GM23338 (cell line): ENCODE results near the gene TEDC2. TPM values are rescaled to one million over a fixed set of nuclear protein-coding genes. Genes with fewer than 3 reads are reported as not detected.

ENCODE experiments used
- ATAC-seq: fragments of 200-7000 bp; cut with Tn5 transposase; 3 replicates; pipeline ENCODE4 v1.9.1; 2020
- DNase-seq: peaks from one replicate; pipeline ENCODE4 v3.0.0-alpha.2; 2015; ENCODE audit warnings: low spot score
- H2AFZ ChIP-seq: fragments of 200-600 bp; sonication (generic); 2 replicates; pipeline ENCODE4 v1.8.0; 2016; ENCODE audit warnings: antibody characterized with exemption, mild to moderate bottlenecking, moderate library complexity
- H3F3A ChIP-seq: fragments of 200-600 bp; sonication (generic); replicated peaks from 2 replicates; pipeline ENCODE4 v1.8.0; 2017; ENCODE audit warnings: antibody characterized with exemption, mixed run types, low read depth
- H3K27ac ChIP-seq: fragments of 200-600 bp; sonication (generic); 2 replicates; pipeline ENCODE4 v1.6.1; 2016; ENCODE audit warnings: low read depth
- H3K27me3 ChIP-seq: fragments of 200-600 bp; sonication (generic); 2 replicates; pipeline ENCODE4 v1.8.0; 2016; ENCODE audit warnings: mild to moderate bottlenecking, mixed run types, moderate library complexity; ENCODE audit not compliant: insufficient read depth
- H3K36me3 ChIP-seq: fragments of 200-600 bp; sonication (generic); 2 replicates; pipeline ENCODE4 v1.8.0; 2016; ENCODE audit warnings: mild to moderate bottlenecking; ENCODE audit not compliant: insufficient read depth
- H3K4me1 ChIP-seq: fragments of 200-600 bp; sonication (generic); 2 replicates; pipeline ENCODE4 v1.8.0; 2016; ENCODE audit warnings: mild to moderate bottlenecking, moderate library complexity; ENCODE audit not compliant: insufficient read depth
- H3K4me2 ChIP-seq: fragments of 200-600 bp; sonication (generic); 2 replicates; pipeline ENCODE4 v1.7.1; 2017; ENCODE audit warnings: mixed run types
- H3K4me3 ChIP-seq: fragments of 200-600 bp; sonication (generic); 2 replicates; pipeline ENCODE4 v1.6.1; 2016; ENCODE audit warnings: mixed run types
- H3K79me2 ChIP-seq: fragments of 200-600 bp; sonication (generic); replicated peaks from 2 replicates; pipeline ENCODE4 v1.8.0; 2017; ENCODE audit warnings: mild to moderate bottlenecking; ENCODE audit not compliant: insufficient read depth
- H3K9me2 ChIP-seq: fragments of 200-600 bp; sonication (generic); 2 replicates; pipeline ENCODE4 v1.8.0; 2017; ENCODE audit not compliant: insufficient read depth
- H4K20me1 ChIP-seq: fragments of 200-600 bp; sonication (generic); replicated peaks from 2 replicates; pipeline ENCODE4 v1.8.0; 2017; ENCODE audit warnings: mild to moderate bottlenecking; ENCODE audit not compliant: insufficient read depth
- H3K27ac Mint-ChIP-seq: 2 replicates; pipeline ENCODE4 v1.8.0; 2020; ENCODE audit warnings: inconsistent platforms, mild to moderate bottlenecking, moderate library complexity, mixed read lengths
- H3K27me3 Mint-ChIP-seq: 3 replicates; pipeline ENCODE4 v1.8.0; 2022; ENCODE audit warnings: low read depth, mild to moderate bottlenecking, moderate library complexity, mixed read lengths, inconsistent platforms; ENCODE audit not compliant: insufficient read depth, poor library complexity
- H3K36me3 Mint-ChIP-seq: 3 replicates; pipeline ENCODE4 v1.8.0; 2021; ENCODE audit warnings: low read depth, mild to moderate bottlenecking, inconsistent platforms, moderate library complexity, mixed read lengths
- H3K4me1 Mint-ChIP-seq: 3 replicates; pipeline ENCODE4 v1.8.0; 2020; ENCODE audit warnings: mild to moderate bottlenecking, inconsistent platforms, mixed read lengths
- H3K4me3 Mint-ChIP-seq: 3 replicates; pipeline ENCODE4 v1.8.0; 2021; ENCODE audit warnings: moderate library complexity, mild to moderate bottlenecking, inconsistent platforms, mixed read lengths
- H3K9me3 Mint-ChIP-seq: 3 replicates; pipeline ENCODE4 v1.8.0; 2020; ENCODE audit warnings: moderate library complexity, mild to moderate bottlenecking, inconsistent platforms, mixed read lengths
- EZH2 ChIP-seq: fragments of 200-600 bp; sonication (generic); IDR thresholded peaks from one replicate; pipeline ENCODE4 v1.8.0; 2017; ENCODE audit warnings: antibody characterized with exemption, mild to moderate bottlenecking, low read depth; ENCODE audit not compliant: unreplicated experiment
- EZH2phosphoT487 ChIP-seq: fragments of 200-600 bp; sonication (generic); IDR thresholded peaks from one replicate; pipeline ENCODE4 v1.8.1; 2018; ENCODE audit warnings: antibody characterized with exemption; ENCODE audit not compliant: unreplicated experiment
- JUNB ChIP-seq: IDR thresholded peaks from one replicate; pipeline ENCODE4 v1.6.1; 2016; ENCODE audit warnings: antibody characterized with exemption; ENCODE audit not compliant: unreplicated experiment
- ZNF331 ChIP-seq: fragments of 250-450 bp; sonication (Bioruptor Pico); IDR thresholded peaks from 2 replicates; pipeline ENCODE4 v1.5.0; 2020; ENCODE audit warnings: low read depth, mild to moderate bottlenecking, moderate library complexity
- polyA plus RNA-seq: library from polyadenylated mRNA; unstranded; fragments of >200 nt; fragmentation: Nextera tagmentation; extraction: Ambion mirVana; gene quantifications from 2 replicates; pipeline ENCODE4 v1.2.1, GENCODE V29; 2016
- total RNA-seq: library from RNA; depleted of rRNA; stranded (reverse); fragments of >200 nt; shearing (Covaris generic); gene quantifications from 2 replicates; pipeline ENCODE4 v1.2.3, GENCODE V29; 2014
- TF ChIP-seq, protein P1 (sequence below): fragments of 250-450 bp; sonication (Bioruptor Pico); IDR thresholded peaks from 2 replicates; pipeline ENCODE4 v1.5.0; 2020; ENCODE audit warnings: mild to moderate bottlenecking, moderate library complexity
- TF ChIP-seq, protein P2 (sequence below): IDR thresholded peaks from one replicate; pipeline ENCODE4 v1.6.1; 2018; ENCODE audit warnings: antibody characterized with exemption; ENCODE audit not compliant: unreplicated experiment

The TEDC2 gene
- total and polyA plus RNA-seq, 2 experiments from 2014 or later: 50.6 to 98.9 TPM

DNA sequence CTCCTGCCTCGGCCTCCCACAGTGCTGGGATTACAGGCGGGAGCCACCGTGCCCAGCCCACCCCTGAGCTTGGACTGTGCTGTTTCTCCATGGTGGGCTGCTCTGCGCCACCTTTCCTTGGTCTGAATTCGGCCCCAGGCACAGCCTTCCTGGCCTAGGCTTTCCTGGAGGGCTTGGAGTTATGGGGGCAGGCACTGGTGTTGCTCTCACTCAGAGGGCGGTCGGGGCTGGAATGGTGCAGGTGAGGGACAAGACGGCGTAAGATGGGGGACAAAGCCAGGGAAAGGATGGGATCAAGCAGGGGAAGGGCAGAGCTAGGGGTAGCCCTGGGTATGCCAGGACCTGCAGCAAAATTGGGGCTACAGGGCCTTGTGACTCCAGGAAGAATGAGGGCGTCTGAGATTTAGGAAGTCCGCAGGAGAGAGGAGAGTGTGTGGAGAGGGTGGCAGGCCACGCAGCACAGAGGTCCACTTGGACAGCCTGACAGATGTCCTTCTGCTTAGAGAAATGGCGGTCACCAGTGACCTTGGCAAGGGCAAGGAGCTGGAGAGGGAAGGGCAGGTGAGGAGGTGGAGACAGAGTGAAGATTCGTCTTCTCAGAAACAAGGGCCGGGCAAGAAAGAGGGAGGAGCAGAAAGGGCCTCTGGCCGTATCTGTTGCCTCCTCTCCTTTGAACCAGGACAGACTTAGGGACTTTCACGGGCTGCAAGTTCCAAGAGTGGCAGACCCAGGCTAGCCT, 52.3 kb downstream of the TEDC2 start:
- Mint-ChIP-seq H3K27ac (peak overlapping the region; percentile 28; the same call in 1 of the 2 replicates), H3K9me3 (no peaks in the 10 kb centered on the region; the same call in 1 of the 3 replicates), H3K27me3 (peaks cover 40% of the 10 kb centered on the region), H3K4me3 (peak overlapping the region; percentile 84), H3K4me1 (peaks cover 46% of the 10 kb centered on the region), H3K36me3 (peaks cover 10% of the 10 kb centered on the region; the same call in 2 of the 3 replicates)
- Histone ChIP-seq H3K79me2 (peaks cover 28% of the 10 kb centered on the region), H3K27ac (no peak overlapping the region), H3K36me3 (no peaks in the 10 kb centered on the region), H3K4me1 (peaks cover 22% of the 10 kb centered on the region; the same call in 1 of the 2 replicates), H3K9me2 (no peaks in the 10 kb centered on the region), H3K27me3 (no peaks in the 10 kb centered on the region), H3K4me3 (peak overlapping the region; percentile 91; the same call in 1 of the 2 replicates), H3F3A (0 out of 2 replicates have a peak, but pooled peaks cover 11% of the 10 kb centered on the region), H3K4me2 (peak overlapping the region; percentile 92), H4K20me1 (peaks cover 25% of the 10 kb centered on the region), H2AFZ (no peak overlapping the region)
- ATAC-seq (no peak), DNase-seq (no peak)
- TF ChIP-seq, protein P1, sequence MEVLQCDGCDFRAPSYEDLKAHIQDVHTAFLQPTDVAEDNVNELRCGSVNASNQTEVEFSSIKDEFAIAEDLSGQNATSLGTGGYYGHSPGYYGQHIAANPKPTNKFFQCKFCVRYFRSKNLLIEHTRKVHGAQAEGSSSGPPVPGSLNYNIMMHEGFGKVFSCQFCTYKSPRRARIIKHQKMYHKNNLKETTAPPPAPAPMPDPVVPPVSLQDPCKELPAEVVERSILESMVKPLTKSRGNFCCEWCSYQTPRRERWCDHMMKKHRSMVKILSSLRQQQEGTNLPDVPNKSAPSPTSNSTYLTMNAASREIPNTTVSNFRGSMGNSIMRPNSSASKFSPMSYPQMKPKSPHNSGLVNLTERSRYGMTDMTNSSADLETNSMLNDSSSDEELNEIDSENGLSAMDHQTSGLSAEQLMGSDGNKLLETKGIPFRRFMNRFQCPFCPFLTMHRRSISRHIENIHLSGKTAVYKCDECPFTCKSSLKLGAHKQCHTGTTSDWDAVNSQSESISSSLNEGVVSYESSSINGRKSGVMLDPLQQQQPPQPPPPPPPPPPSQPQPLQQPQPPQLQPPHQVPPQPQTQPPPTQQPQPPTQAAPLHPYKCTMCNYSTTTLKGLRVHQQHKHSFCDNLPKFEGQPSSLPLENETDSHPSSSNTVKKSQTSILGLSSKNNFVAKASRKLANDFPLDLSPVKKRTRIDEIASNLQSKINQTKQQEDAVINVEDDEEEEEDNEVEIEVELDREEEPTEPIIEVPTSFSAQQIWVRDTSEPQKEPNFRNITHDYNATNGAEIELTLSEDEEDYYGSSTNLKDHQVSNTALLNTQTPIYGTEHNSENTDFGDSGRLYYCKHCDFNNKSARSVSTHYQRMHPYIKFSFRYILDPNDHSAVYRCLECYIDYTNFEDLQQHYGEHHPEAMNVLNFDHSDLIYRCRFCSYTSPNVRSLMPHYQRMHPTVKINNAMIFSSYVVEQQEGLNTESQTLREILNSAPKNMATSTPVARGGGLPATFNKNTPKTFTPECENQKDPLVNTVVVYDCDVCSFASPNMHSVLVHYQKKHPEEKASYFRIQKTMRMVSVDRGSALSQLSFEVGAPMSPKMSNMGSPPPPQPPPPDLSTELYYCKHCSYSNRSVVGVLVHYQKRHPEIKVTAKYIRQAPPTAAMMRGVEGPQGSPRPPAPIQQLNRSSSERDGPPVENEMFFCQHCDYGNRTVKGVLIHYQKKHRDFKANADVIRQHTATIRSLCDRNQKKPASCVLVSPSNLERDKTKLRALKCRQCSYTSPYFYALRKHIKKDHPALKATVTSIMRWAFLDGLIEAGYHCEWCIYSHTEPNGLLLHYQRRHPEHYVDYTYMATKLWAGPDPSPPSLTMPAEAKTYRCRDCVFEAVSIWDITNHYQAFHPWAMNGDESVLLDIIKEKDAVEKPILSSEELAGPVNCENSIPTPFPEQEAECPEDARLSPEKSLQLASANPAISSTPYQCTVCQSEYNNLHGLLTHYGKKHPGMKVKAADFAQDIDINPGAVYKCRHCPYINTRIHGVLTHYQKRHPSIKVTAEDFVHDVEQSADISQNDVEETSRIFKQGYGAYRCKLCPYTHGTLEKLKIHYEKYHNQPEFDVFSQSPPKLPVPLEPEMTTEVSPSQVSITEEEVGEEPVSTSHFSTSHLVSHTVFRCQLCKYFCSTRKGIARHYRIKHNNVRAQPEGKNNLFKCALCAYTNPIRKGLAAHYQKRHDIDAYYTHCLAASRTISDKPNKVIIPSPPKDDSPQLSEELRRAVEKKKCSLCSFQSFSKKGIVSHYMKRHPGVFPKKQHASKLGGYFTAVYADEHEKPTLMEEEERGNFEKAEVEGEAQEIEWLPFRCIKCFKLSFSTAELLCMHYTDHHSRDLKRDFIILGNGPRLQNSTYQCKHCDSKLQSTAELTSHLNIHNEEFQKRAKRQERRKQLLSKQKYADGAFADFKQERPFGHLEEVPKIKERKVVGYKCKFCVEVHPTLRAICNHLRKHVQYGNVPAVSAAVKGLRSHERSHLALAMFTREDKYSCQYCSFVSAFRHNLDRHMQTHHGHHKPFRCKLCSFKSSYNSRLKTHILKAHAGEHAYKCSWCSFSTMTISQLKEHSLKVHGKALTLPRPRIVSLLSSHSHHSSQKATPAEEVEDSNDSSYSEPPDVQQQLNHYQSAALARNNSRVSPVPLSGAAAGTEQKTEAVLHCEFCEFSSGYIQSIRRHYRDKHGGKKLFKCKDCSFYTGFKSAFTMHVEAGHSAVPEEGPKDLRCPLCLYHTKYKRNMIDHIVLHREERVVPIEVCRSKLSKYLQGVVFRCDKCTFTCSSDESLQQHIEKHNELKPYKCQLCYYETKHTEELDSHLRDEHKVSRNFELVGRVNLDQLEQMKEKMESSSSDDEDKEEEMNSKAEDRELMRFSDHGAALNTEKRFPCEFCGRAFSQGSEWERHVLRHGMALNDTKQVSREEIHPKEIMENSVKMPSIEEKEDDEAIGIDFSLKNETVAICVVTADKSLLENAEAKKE (CRISPR knock-in tag): no peak
- no peak for TF ChIP-seq JUNB
- TF ChIP-seq ZNF331: no peak
- TF ChIP-seq EZH2: no peak
- TF ChIP-seq, protein P2, sequence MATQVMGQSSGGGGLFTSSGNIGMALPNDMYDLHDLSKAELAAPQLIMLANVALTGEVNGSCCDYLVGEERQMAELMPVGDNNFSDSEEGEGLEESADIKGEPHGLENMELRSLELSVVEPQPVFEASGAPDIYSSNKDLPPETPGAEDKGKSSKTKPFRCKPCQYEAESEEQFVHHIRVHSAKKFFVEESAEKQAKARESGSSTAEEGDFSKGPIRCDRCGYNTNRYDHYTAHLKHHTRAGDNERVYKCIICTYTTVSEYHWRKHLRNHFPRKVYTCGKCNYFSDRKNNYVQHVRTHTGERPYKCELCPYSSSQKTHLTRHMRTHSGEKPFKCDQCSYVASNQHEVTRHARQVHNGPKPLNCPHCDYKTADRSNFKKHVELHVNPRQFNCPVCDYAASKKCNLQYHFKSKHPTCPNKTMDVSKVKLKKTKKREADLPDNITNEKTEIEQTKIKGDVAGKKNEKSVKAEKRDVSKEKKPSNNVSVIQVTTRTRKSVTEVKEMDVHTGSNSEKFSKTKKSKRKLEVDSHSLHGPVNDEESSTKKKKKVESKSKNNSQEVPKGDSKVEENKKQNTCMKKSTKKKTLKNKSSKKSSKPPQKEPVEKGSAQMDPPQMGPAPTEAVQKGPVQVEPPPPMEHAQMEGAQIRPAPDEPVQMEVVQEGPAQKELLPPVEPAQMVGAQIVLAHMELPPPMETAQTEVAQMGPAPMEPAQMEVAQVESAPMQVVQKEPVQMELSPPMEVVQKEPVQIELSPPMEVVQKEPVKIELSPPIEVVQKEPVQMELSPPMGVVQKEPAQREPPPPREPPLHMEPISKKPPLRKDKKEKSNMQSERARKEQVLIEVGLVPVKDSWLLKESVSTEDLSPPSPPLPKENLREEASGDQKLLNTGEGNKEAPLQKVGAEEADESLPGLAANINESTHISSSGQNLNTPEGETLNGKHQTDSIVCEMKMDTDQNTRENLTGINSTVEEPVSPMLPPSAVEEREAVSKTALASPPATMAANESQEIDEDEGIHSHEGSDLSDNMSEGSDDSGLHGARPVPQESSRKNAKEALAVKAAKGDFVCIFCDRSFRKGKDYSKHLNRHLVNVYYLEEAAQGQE: no peak
- no peak for TF ChIP-seq EZH2phosphoT487
